Esophagus (tissue), 2 donors: ENCODE measurements around the gene LSM14B. TPM values are rescaled to one million over a fixed set of nuclear protein-coding genes. Genes with fewer than 3 reads are reported as not detected.
"Not testable (repeated sequence)": the region's sequence is repeated elsewhere in the genome, so short reads cannot be mapped to it uniquely, and the experiment has no call there.

Source experiments
- H3K27ac ChIP-seq, 2 donors: one replicate each; pipeline ENCODE4 v1.5.1; 2013; ENCODE audit warnings: low read depth in 2 of 2, mild to moderate bottlenecking in 2 of 2, inconsistent platforms in 1 of 2, low read length in 1 of 2, moderate library complexity in 1 of 2
- H3K27me3 ChIP-seq, 2 donors: one replicate each; pipeline ENCODE4 v1.6.1; 2013; ENCODE audit warnings: low read length in 2 of 2, control low read depth in 1 of 2, mild to moderate bottlenecking in 1 of 2; ENCODE audit not compliant: insufficient read depth in 2 of 2, control insufficient read depth in 1 of 2
- H3K36me3 ChIP-seq, 2 donors: one replicate each; pipeline ENCODE4 v1.6.1; 2013; ENCODE audit warnings: low read length in 1 of 2; ENCODE audit not compliant: control insufficient read depth in 2 of 2, insufficient read depth in 2 of 2
- H3K4me1 ChIP-seq, 2 donors: one replicate each; pipeline ENCODE4 v1.6.1; 2013; ENCODE audit warnings: low read length in 1 of 2; ENCODE audit not compliant: control insufficient read depth in 2 of 2, insufficient read depth in 2 of 2
- H3K4me3 ChIP-seq, 2 donors: one replicate each; pipeline ENCODE4 v1.5.1; 2013; ENCODE audit warnings: low read length in 2 of 2, mild to moderate bottlenecking in 2 of 2, low read depth in 1 of 2, moderate library complexity in 1 of 2
- H3K9me3 ChIP-seq, 2 donors: one replicate each; pipeline ENCODE4 v1.6.1; 2013; ENCODE audit warnings: mild to moderate bottlenecking in 2 of 2, low read depth in 1 of 2, low read length in 1 of 2, moderate library complexity in 1 of 2; ENCODE audit not compliant: control insufficient read depth in 2 of 2, insufficient read depth in 1 of 2
- WGBS, 2 donors: extraction: QIAGEN DNeasy Blood & Tissue Kit; methylation state at CpG; one replicate each; pipeline ENCODE4 v1.1.7; 2013; 5-methylcytosine and 5-hydroxymethylcytosine counted together
- polyA plus RNA-seq, 2 donors: library from polyadenylated mRNA; stranded (reverse); fragments of 200-250 nt; gene quantifications; one replicate each; pipeline ENCODE4 v1.2.3, GENCODE V29; 2013
- donor health status: healthy with polysubstance abuse.
- donor health status: Bipolar disorder and iron deficiency.

The LSM14B gene
- polyA plus RNA-seq, 2 donors = 12.3 to 20.2 TPM

DNA sequence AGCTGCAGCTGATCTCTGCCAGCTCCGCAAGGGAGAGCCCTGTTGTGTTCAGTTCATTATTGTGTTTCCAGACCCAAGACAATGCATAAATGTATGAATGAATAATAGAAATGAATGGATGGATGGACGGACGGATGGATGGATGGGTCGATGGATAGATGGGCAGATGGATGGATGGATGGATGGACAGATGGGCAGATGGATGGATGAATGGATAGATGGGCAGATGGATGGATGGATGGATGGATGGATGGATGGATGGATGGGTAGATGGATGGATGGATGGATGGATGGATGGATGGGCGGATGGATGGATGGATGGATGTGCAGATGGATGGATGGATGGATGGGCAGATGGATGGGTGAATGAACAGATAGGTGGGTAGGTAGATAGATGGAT, 16.7 kb upstream of the LSM14B start:
- no peaks in the 10 kb centered on the region for H3K4me1 ChIP-seq
- WGBS, 2 donors = 91 to 94% methylated on average over 5 of the region's 5 CpGs
- H3K4me3 ChIP-seq = no peak overlapping the region
- no peaks in the 10 kb centered on the region for H3K36me3 ChIP-seq
- H3K27ac ChIP-seq = no peak overlapping the region
- peaks cover 21 to 44% of the 10 kb centered on the region in 2 donors for H3K9me3 ChIP-seq
- H3K27me3 ChIP-seq = peaks cover 0 to 2% of the 10 kb centered on the region in 2 donors

DNA sequence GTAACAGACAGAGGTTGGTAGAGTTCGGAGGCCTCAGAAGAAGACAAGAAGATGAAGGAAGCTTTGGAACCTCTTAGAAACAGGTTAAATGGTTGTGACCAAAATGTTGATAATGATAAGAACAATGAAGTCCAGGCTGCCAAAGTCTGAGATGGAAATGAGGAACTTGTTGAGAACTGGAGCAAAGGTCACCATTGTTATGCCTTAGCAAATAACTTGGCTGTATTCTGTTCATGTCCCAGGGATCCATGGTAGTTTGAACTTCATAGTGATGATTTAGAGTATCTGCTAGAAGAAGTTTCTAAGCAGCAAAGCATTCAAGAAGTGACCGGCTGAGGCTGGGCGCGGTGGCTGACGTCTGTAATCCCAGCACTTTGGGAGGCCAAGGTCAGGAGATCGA, 11.1 kb upstream of the LSM14B start:
- 89 to 95% methylated on average over 6 of the region's 6 CpGs for WGBS, 2 donors
- H3K4me1 ChIP-seq = no peaks in the 10 kb centered on the region

GRCh38 chr20:62112368-62112767, 9.9 kb upstream of the LSM14B start:
- H3K27ac ChIP-seq = no peak overlapping the region
- H3K9me3 ChIP-seq = peaks cover 17 to 34% of the 10 kb centered on the region in 2 donors
- 89 to 91% methylated on average over 6 of the region's 6 CpGs for WGBS, 2 donors
- peaks cover 0 to 10% of the 10 kb centered on the region in 2 donors for H3K27me3 ChIP-seq
- peaks cover 0 to 4% of the 10 kb centered on the region in 2 donors for H3K4me1 ChIP-seq
- H3K4me3 ChIP-seq = no peak overlapping the region
- H3K36me3 ChIP-seq = no peaks in the 10 kb centered on the region

More for the DNA sequence above, 11.1 kb upstream of the LSM14B start:
- H3K9me3 ChIP-seq = peaks cover 20 to 46% of the 10 kb centered on the region in 2 donors
- no peak overlapping the region for H3K27ac ChIP-seq
- H3K36me3 ChIP-seq = no peaks in the 10 kb centered on the region
- H3K4me3 ChIP-seq = no peak overlapping the region
- peaks cover 0 to 2% of the 10 kb centered on the region in 2 donors for H3K27me3 ChIP-seq

- peaks cover 0 to 4% of the 10 kb centered on the region in 2 donors for H3K4me1 ChIP-seq
- H3K27ac ChIP-seq = no peak overlapping the region
- H3K4me3 ChIP-seq = no peak overlapping the region
- peaks cover 0 to 11% of the 10 kb centered on the region in 2 donors for H3K27me3 ChIP-seq
- 41 to 54% methylated on average over 8 of the region's 8 CpGs for WGBS, 2 donors
- no peaks in the 10 kb centered on the region for H3K36me3 ChIP-seq
- peaks cover 9 to 26% of the 10 kb centered on the region in 2 donors for H3K9me3 ChIP-seq
Measured at GRCh38 chr20:62114894-62115293, 7.4 kb upstream of the LSM14B start.

DNA sequence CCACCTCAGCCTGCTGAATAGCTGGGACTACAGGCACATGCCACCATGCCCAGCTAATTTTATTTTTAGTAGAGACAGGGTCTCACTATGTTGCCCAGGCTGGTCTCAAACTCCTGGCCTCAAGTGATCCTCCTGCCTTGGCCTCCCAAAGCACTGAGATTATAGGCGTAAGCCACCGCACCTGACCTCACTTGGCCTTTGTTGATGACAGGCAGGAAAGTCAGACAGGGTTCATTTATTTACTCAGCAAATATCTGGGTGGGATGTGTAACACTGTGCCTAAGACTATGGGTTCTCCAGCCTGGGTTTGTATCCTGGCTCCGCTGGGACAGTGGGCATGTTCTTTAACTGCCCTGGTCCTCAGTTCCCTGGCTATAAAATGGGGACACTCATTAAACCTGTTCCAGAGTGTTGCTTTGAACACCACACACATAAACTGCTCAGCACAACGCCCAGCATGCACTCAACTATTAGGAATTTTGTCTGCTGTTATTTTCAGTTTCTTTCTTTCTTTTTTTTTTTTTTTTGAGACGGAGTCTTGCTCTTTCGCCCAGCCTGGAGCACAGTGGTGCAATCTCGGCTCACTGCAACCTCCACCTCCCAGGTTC, 6.4 kb upstream of the LSM14B start:
- not testable (repeated sequence) for H3K4me1 ChIP-seq, H3K36me3 ChIP-seq, H3K4me3 ChIP-seq, H3K27ac ChIP-seq
- WGBS, 2 donors = 78 to 85% methylated on average over 7 of the region's 7 CpGs
- peaks cover 0 to 11% of the 10 kb centered on the region in 2 donors for H3K27me3 ChIP-seq
- H3K9me3 ChIP-seq = peaks cover 9 to 22% of the 10 kb centered on the region in 2 donors

GRCh38 chr20:62116558-62117361, 5.5 kb upstream of the LSM14B start:
- peaks cover 0 to 11% of the 10 kb centered on the region in 2 donors for H3K27me3 ChIP-seq
- H3K4me1 ChIP-seq = peaks cover 0 to 4% of the 10 kb centered on the region in 2 donors
- 79 to 84% methylated on average over 38 of the region's 38 CpGs for WGBS, 2 donors
- no peak overlapping the region for H3K4me3 ChIP-seq
- no peaks in the 10 kb centered on the region for H3K36me3 ChIP-seq
- peaks cover 9 to 22% of the 10 kb centered on the region in 2 donors for H3K9me3 ChIP-seq
- H3K27ac ChIP-seq = no peak overlapping the region

GRCh38 chr20:62117362-62117646, 5.0 kb upstream of the LSM14B start:
- Histone ChIP-seq H3K9me3 (peaks cover 4 to 17% of the 10 kb centered on the region in 2 donors), H3K4me3 (no peak overlapping the region), H3K27ac (no peak overlapping the region), H3K36me3 (no peaks in the 10 kb centered on the region), H3K4me1 (peaks cover 0 to 4% of the 10 kb centered on the region in 2 donors), H3K27me3 (peaks cover 0 to 11% of the 10 kb centered on the region in 2 donors)
- WGBS, 2 donors = 39 to 61% methylated on average over 9 of the region's 9 CpGs

GRCh38 chr20:62117658-62118057, 4.6 kb upstream of the LSM14B start:
- Histone ChIP-seq H3K27me3 (peaks cover 0 to 11% of the 10 kb centered on the region in 2 donors), H3K36me3 (no peaks in the 10 kb centered on the region), H3K4me3 (no peak overlapping the region), H3K4me1 (peaks cover 0 to 4% of the 10 kb centered on the region in 2 donors), H3K9me3 (peaks cover 2 to 14% of the 10 kb centered on the region in 2 donors), H3K27ac (no peak overlapping the region)
- WGBS, 2 donors = 32 to 43% methylated on average over 15 of the region's 15 CpGs

- Histone ChIP-seq H3K36me3 (no peaks in the 10 kb centered on the region), H3K27me3 (peaks cover 0 to 9% of the 10 kb centered on the region in 2 donors), H3K9me3 (peaks cover 0 to 7% of the 10 kb centered on the region in 2 donors), H3K27ac (no peak overlapping the region), H3K4me3 (no peak overlapping the region), H3K4me1 (peaks cover 3 to 4% of the 10 kb centered on the region in 2 donors)
- WGBS, 2 donors = 54 to 55% methylated on average over 20 to 21 of the region's 21 CpGs
Measured at GRCh38 chr20:62118113-62119043, 3.9 kb upstream of the LSM14B start.
